CD14-positive monocyte (primary cell): ENCODE results near the gene TNPO3. TPM values are rescaled to one million over a fixed set of nuclear protein-coding genes. Genes with fewer than 3 reads are reported as not detected.

ENCODE experiments used
- DNase-seq, 3 donors: peaks; one replicate each; pipeline ENCODE4 v3.0.0-alpha.2; 2011 to 2022
- H2AFZ ChIP-seq: 2 replicates; pipeline ENCODE4 v1.6.0; 2012; ENCODE audit warnings: mild to moderate bottlenecking, low read depth, low read length, inconsistent platforms; ENCODE audit not compliant: insufficient read depth, poor library complexity, severe bottlenecking
- H3K27ac ChIP-seq, 2 donors: 1 replicate in 1 of 2; 2 replicates in 1 of 2; pipeline ENCODE4 v1.5.1; 2012 to 2013; ENCODE audit warnings: low read length in 2 of 2, control low read depth in 1 of 2, inconsistent platforms in 1 of 2, low read depth in 1 of 2, mild to moderate bottlenecking in 1 of 2
- H3K27me3 ChIP-seq, 2 donors: one replicate each; pipeline versions ENCODE4 v1.6.0 to v1.6.1; 2011 to 2013; ENCODE audit warnings: low read length in 2 of 2; ENCODE audit not compliant: control insufficient read depth in 2 of 2, insufficient read depth in 2 of 2
- H3K36me3 ChIP-seq, 2 donors: replicated peaks in 1 of 2; 1 replicate in 1 of 2; 2 replicates in 1 of 2; pipeline versions ENCODE4 v1.5.1 to v1.6.1; 2012 to 2013; ENCODE audit warnings: low read length in 2 of 2, control low read depth in 1 of 2, inconsistent platforms in 1 of 2, mild to moderate bottlenecking in 1 of 2; ENCODE audit not compliant: insufficient read depth in 2 of 2, control insufficient read depth in 1 of 2
- H3K4me1 ChIP-seq, 2 donors: 1 replicate in 1 of 2; 2 replicates in 1 of 2; pipeline versions ENCODE4 v1.5.1 to v1.6.1; 2012 to 2013; ENCODE audit warnings: low read length in 2 of 2, control low read depth in 1 of 2, inconsistent platforms in 1 of 2, mild to moderate bottlenecking in 1 of 2, moderate library complexity in 1 of 2; ENCODE audit not compliant: insufficient read depth in 2 of 2, control insufficient read depth in 1 of 2
- H3K4me2 ChIP-seq: replicated peaks from 2 replicates; pipeline ENCODE3; 2012; ENCODE audit warnings: low read length, moderate library complexity, mild to moderate bottlenecking; ENCODE audit not compliant: poor library complexity, severe bottlenecking; ENCODE audit errors: extremely low read depth
- H3K4me3 ChIP-seq, 3 experiments: fragments of 200-600 bp in 1 of 3; sonication (generic) in 1 of 3; replicated peaks in 1 of 3; 1 replicate in 2 of 3; 2 replicates in 1 of 3; pipeline ENCODE4 v1.5.1; 2011 to 2013; ENCODE audit warnings: low read length in 3 of 3, mild to moderate bottlenecking in 3 of 3, control low read depth in 2 of 3, low read depth in 2 of 3, inconsistent platforms in 1 of 3, moderate library complexity in 1 of 3
- H3K79me2 ChIP-seq: 2 replicates; pipeline ENCODE4 v1.6.0; 2012; ENCODE audit warnings: mild to moderate bottlenecking, control low read depth, inconsistent platforms, low read length, moderate library complexity; ENCODE audit not compliant: insufficient read depth
- H3K9ac ChIP-seq: 2 replicates; pipeline ENCODE4 v1.6.0; 2017; ENCODE audit warnings: low read length, mild to moderate bottlenecking; ENCODE audit not compliant: insufficient read depth, poor library complexity, severe bottlenecking
- H3K9me3 ChIP-seq, 2 donors: replicated peaks in 1 of 2; 1 replicate in 1 of 2; 2 replicates in 1 of 2; pipeline versions ENCODE4 v1.5.1 to v1.6.1; 2012 to 2013; ENCODE audit warnings: low read length in 2 of 2, control low read depth in 1 of 2; ENCODE audit not compliant: control insufficient read depth in 1 of 2, insufficient read depth in 1 of 2
- H4K20me1 ChIP-seq: 2 replicates; pipeline ENCODE4 v1.6.0; 2012; ENCODE audit warnings: mild to moderate bottlenecking, low read length, control low read depth, moderate library complexity; ENCODE audit not compliant: insufficient read depth
- H3K27ac Mint-ChIP-seq, 7 donors: one replicate each; pipeline ENCODE4 v1.8.0; 2020; ENCODE audit warnings: mild to moderate bottlenecking in 7 of 7, mixed read lengths in 7 of 7, moderate library complexity in 6 of 7, inconsistent platforms in 2 of 7
- H3K27me3 Mint-ChIP-seq, 3 donors: one replicate each; pipeline ENCODE4 v1.8.0; 2021 to 2022; ENCODE audit warnings: low read depth in 3 of 3, mild to moderate bottlenecking in 3 of 3, mixed read lengths in 3 of 3, moderate library complexity in 3 of 3, inconsistent platforms in 1 of 3
- H3K36me3 Mint-ChIP-seq, 2 donors: one replicate each; pipeline ENCODE4 v1.8.0; 2020; ENCODE audit warnings: mixed read lengths in 2 of 2, inconsistent platforms in 1 of 2, mild to moderate bottlenecking in 1 of 2
- H3K4me1 Mint-ChIP-seq: one replicate; pipeline ENCODE4 v1.8.0; 2020; ENCODE audit warnings: mild to moderate bottlenecking, mixed read lengths
- H3K4me3 Mint-ChIP-seq, 2 donors: one replicate each; pipeline ENCODE4 v1.8.0; 2020; ENCODE audit warnings: mild to moderate bottlenecking in 2 of 2, mixed read lengths in 2 of 2, moderate library complexity in 1 of 2
- H3K9me3 Mint-ChIP-seq, 7 donors: one replicate each; pipeline ENCODE4 v1.8.0; 2020 to 2022; ENCODE audit warnings: mixed read lengths in 7 of 7, mild to moderate bottlenecking in 6 of 7, moderate library complexity in 6 of 7, inconsistent platforms in 2 of 7
- CTCF ChIP-seq: fragments of 200-600 bp; IDR thresholded peaks from one replicate; pipeline ENCODE4 v1.8.0; 2022; ENCODE audit warnings: antibody characterized with exemption, mild to moderate bottlenecking
- WGBS: methylation state at CpG from one replicate; pipeline ENCODE4 v1.1.5; 2013; ENCODE audit warnings: missing lambda C conversion rate; ENCODE audit not compliant: insufficient coverage; 5-methylcytosine and 5-hydroxymethylcytosine counted together
- intact Hi-C, 2 donors: fragments of 100-400 bp; cut with micrococcal nuclease; formaldehyde crosslinking; loops; one replicate each; pipeline versions ENCODE4 v1.15.0 to v1.15.1; 2023
- polyA plus RNA-seq, 3 donors: library from polyadenylated mRNA; depleted of rRNA in 1 of 3; unstranded in 2 of 3; stranded (reverse) in 1 of 3; fragments of 300-500 nt in 2 of 3; fragments of >200 nt in 1 of 3; fragmentation: Illumina TruSeq in 2 of 3; gene quantifications; 1 replicate in 2 of 3; 2 replicates in 1 of 3; pipeline ENCODE4 v1.2.3, GENCODE V29; 2012 to 2021

Gene TNPO3
- polyA plus RNA-seq, 3 donors = 17.0 to 23.8 (median 19.7) TPM

- H3K27me3 ChIP-seq = no peaks in the 10 kb centered on the region
- Mint-ChIP-seq H3K27me3 (no peaks in the 10 kb centered on the region), H3K4me1 (peaks cover 47% of the 10 kb centered on the region), H3K36me3 (peaks cover 23 to 38% of the 10 kb centered on the region in 2 donors), H3K4me3 (no peak overlapping the region), H3K9me3 (no peaks in the 10 kb centered on the region), H3K27ac (peak overlapping the region in 1 of 7 donors; percentile 57)
- H3K4me1 ChIP-seq = peaks cover 0 to 1% of the 10 kb centered on the region in 2 donors
- TF ChIP-seq CTCF = no peak
- H3K4me3 ChIP-seq = no peak overlapping the region
- intact Hi-C loops = no loop called here
- H2AFZ ChIP-seq = no peak overlapping the region
- H4K20me1 ChIP-seq = peaks cover 98% of the 10 kb centered on the region
- DNase-seq = no peak
- peaks cover 100% of the 10 kb centered on the region for H3K79me2 ChIP-seq
- H3K4me2 ChIP-seq = no peak overlapping the region
- H3K9me3 ChIP-seq = no peaks in the 10 kb centered on the region
- H3K36me3 ChIP-seq = peaks cover 0 to 38% of the 10 kb centered on the region in 2 donors
- no peak overlapping the region for H3K27ac ChIP-seq
- H3K9ac ChIP-seq = no peak overlapping the region
- no CpG with 5 or more reads among the region's 2 CpGs for WGBS
Observed at GRCh38 chr7:129047761-129048160, 7.2 kb downstream of the TNPO3 start.

- Mint-ChIP-seq H3K9me3 (no peaks in the 10 kb centered on the region), H3K4me1 (peaks cover 48% of the 10 kb centered on the region), H3K36me3 (peaks cover 22 to 31% of the 10 kb centered on the region in 2 donors), H3K4me3 (no peak overlapping the region), H3K27ac (peak overlapping the region in 2 of 7 donors; percentile 33 to 63), H3K27me3 (no peaks in the 10 kb centered on the region)
- intact Hi-C loops = no loop called here
- Histone ChIP-seq H4K20me1 (peaks cover 99% of the 10 kb centered on the region), H3K27ac (peak overlapping the region in 1 of 2 donors; percentile 11), H3K4me2 (no peak overlapping the region), H3K36me3 (peaks cover 3 to 44% of the 10 kb centered on the region in 2 donors), H3K27me3 (no peaks in the 10 kb centered on the region), H3K4me1 (no peaks in the 10 kb centered on the region), H3K9ac (no peak overlapping the region), H3K9me3 (no peaks in the 10 kb centered on the region), H3K4me3 (no peak overlapping the region), H3K79me2 (peaks cover 100% of the 10 kb centered on the region), H2AFZ (no peak overlapping the region)
- no peak for DNase-seq
- no CpG with 5 or more reads among the region's 4 CpGs for WGBS
- no peak for TF ChIP-seq CTCF
Observed at GRCh38 chr7:129045682-129046081, 9.2 kb downstream of the TNPO3 start.
